NCI-H1105 (cell line): Measurements from ENCODE around the gene LRRC4.

Source experiments
- DNase-seq: peaks from one replicate; lab custom pipeline; 2025; lab: John Stamatoyannopoulos, UW

Gene LRRC4

GRCh38 chr7:127979113-127979727, 52.0 kb downstream of the LRRC4 start:
- DNase-seq, result no peak

DNA sequence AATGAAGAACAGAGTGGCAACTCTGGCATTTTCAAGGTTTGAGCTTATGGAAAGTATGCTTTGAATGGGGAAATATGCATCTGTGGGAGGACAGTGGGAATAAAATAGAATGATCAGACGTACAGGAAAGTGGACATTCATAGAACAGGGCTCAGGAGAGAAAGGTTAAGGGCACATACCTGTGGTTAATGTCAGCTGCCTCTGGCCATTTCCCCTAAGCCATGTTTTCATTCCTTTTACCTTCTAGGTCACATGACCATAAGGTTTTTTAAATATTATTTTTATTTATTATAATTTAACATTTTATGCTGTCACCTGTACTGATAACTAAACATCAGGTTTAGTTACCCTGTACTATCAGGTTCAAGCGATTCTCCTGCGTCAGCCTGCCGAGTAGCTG, 52.8 kb downstream of the LRRC4 start:
- no peak for DNase-seq
